GM13977 (cell line): ENCODE results near the gene WDR36.

Source experiments
- DNase-seq: peaks from one replicate; pipeline ENCODE4 v3.0.0; 2012; ENCODE audit warnings: low spot score
- CTCF ChIP-seq: IDR thresholded peaks from 2 replicates; pipeline ENCODE4 v1.5.1; 2012; ENCODE audit warnings: mild to moderate bottlenecking, control low read depth; ENCODE audit not compliant: insufficient read depth; ENCODE audit errors: extremely low read depth, missing control alignments
- in situ Hi-C: fragments of 300-500 bp; cut with MboI; formaldehyde crosslinking; loops from one replicate; pipeline ENCODE4 v1.12.0; 2022; ENCODE audit warnings: low sequenced_read_pairs, low pct_unique_long_range_greater_than_20kb, mixed read lengths, inconsistent platforms; ENCODE audit not compliant: unreplicated experiment

WDR36 gene

GRCh38 chr5:111147502-111147901 is 55.4 kb downstream of the WDR36 start:
- DNase-seq: no peak
- no peak for TF ChIP-seq CTCF
- in situ Hi-C loops: no loop called here

GRCh38 chr5:111151998-111152397 is 59.9 kb downstream of the WDR36 start:
- no peak for TF ChIP-seq CTCF
- in situ Hi-C loops: loop anchor here (25.0 kb wide), 2 partner anchors 310 to 985 kb away; no protein-coding TSS in a partner anchor
- DNase-seq: no peak

- TF ChIP-seq CTCF: no peak
- DNase-seq: no peak
- in situ Hi-C loops: loop anchor here (25.0 kb wide), 2 partner anchors 309 to 984 kb away; no protein-coding TSS in a partner anchor
Observed at GRCh38 chr5:111153483-111153882, 61.3 kb downstream of the WDR36 start.

GRCh38 chr5:111153945-111154344 is 61.8 kb downstream of the WDR36 start:
- no peak for TF ChIP-seq CTCF
- no peak for DNase-seq
- in situ Hi-C loops: loop anchor here (25.0 kb wide), 2 partner anchors 308 to 983 kb away; no protein-coding TSS in a partner anchor

GRCh38 chr5:111158105-111158744 is 66.1 kb downstream of the WDR36 start:
- in situ Hi-C loops: loop anchor here (25.0 kb wide), 2 partner anchors 304 to 979 kb away; no protein-coding TSS in a partner anchor
- DNase-seq: peak; percentile 45
- peak; percentile 99 for TF ChIP-seq CTCF

GRCh38 chr5:111159845-111160244 is 67.7 kb downstream of the WDR36 start:
- peak; percentile 31 for TF ChIP-seq CTCF
- in situ Hi-C loops: loop anchor here (10.0 to 25.0 kb wide), 3 partner anchors 125 to 977 kb away; no protein-coding TSS in a partner anchor
- DNase-seq: no peak
